ENCODE results near the gene S100A13. TPM values are rescaled to one million over a fixed set of nuclear protein-coding genes. Genes with fewer than 3 reads are reported as not detected.
"Not testable (repeated sequence)": the region's sequence is repeated elsewhere in the genome, so short reads cannot be mapped to it uniquely, and the experiment has no call there.

The S100A13 gene
- polyA plus RNA-seq, 4 donors = 139 to 170 (median 156) TPM

- not testable (repeated sequence) for DNase-seq (ENCODE audit: low read depth in 4 of 4, low spot score in 3 of 4)
These were observed 51.8 kb downstream of the S100A13 start for GRCh38 chr1:153575497-153575896.

- not testable (repeated sequence) for DNase-seq (ENCODE audit: low read depth in 4 of 4, low spot score in 3 of 4)
These were observed 52.2 kb downstream of the S100A13 start for GRCh38 chr1:153575081-153575491.

- DNase-seq (ENCODE audit: low read depth in 4 of 4, low spot score in 3 of 4) = no peak
These were observed 54.0 kb downstream of the S100A13 start for GRCh38 chr1:153573351-153573750.

GRCh38 chr1:153572569-153573015 is 54.7 kb downstream of the S100A13 start:
- no peak for DNase-seq (ENCODE audit: low read depth in 4 of 4, low spot score in 3 of 4)

- no peak for DNase-seq (ENCODE audit: low read depth in 4 of 4, low spot score in 3 of 4)
These were observed 55.6 kb downstream of the S100A13 start for GRCh38 chr1:153571706-153572105.

- DNase-seq (ENCODE audit: low read depth in 4 of 4, low spot score in 3 of 4) = no peak
These were observed 56.4 kb downstream of the S100A13 start for GRCh38 chr1:153570874-153571273.

DNA sequence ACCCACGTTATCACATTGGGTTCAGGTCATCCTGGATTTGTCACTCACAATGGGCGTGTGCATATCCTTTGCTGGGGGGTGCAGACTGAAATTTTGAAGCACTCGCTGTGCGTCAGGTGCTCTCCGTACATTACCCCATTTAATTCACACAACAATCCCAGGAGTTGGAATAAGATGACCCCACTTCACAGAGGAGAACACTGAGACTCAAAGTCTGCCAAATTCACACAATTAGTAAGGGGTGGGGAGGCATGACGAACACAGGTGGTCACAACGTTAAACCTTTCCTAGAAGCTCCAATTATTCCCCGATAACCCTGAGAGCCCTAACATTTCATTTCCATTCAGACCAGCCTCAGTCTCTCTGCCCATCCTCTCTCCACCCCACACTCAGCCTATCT is 57.8 kb downstream of the S100A13 start:
- DNase-seq (ENCODE audit: low read depth in 4 of 4, low spot score in 3 of 4) = no peak

Other genes with a start within 250 kb of the S100A13 start
- 10 to 100 TPM in 2 of 4 donors, 1 to 10 TPM in 2; 4.5 to 15.2 (median 10.9) TPM for gene S100A8, start 236.4 kb downstream of the S100A13 start, polyA plus RNA-seq (ENCODE audit: insufficient read length in 4 of 4)
- not detected for gene S100A7A, start 211.0 kb downstream of the S100A13 start, polyA plus RNA-seq (ENCODE audit: insufficient read length in 4 of 4)
- gene S100A7, start 166.9 kb downstream of the S100A13 start, polyA plus RNA-seq (ENCODE audit: insufficient read length in 4 of 4) = under 1 TPM in 3 of 4 donors, not detected in 1; 0.21 to 0.96 (median 0.67) TPM
- 100 to 1,000 TPM; 168 to 309 (median 231) TPM for gene S100A6, start 91.5 kb downstream of the S100A13 start, polyA plus RNA-seq (ENCODE audit: insufficient read length in 4 of 4)
- 1 to 10 TPM in 1 of 4 donors, under 1 TPM in 3; 0.70 to 1.1 (median 0.89) TPM for gene S100A5, start 86.6 kb downstream of the S100A13 start, polyA plus RNA-seq (ENCODE audit: insufficient read length in 4 of 4)
- gene S100A4, start 81.7 kb downstream of the S100A13 start, polyA plus RNA-seq (ENCODE audit: insufficient read length in 4 of 4) = 10 to 100 TPM; 31.2 to 62.0 (median 37.8) TPM
- under 1 TPM in 3 of 4 donors, not detected in 1; 0.24 to 0.41 (median 0.35) TPM for gene S100A3, start 78.2 kb downstream of the S100A13 start, polyA plus RNA-seq (ENCODE audit: insufficient read length in 4 of 4)
- gene S100A2, start 61.7 kb downstream of the S100A13 start, polyA plus RNA-seq (ENCODE audit: insufficient read length in 4 of 4) = 10 to 100 TPM in 1 of 4 donors, 1 to 10 TPM in 3; 6.2 to 11.8 (median 8.0) TPM
- gene S100A16, start 14.4 kb downstream of the S100A13 start, polyA plus RNA-seq (ENCODE audit: insufficient read length in 4 of 4) = 100 to 1,000 TPM; 108 to 130 (median 113) TPM
- 10 to 100 TPM; 17.8 to 28.6 (median 20.7) TPM for gene S100A14, start 11.2 kb downstream of the S100A13 start, polyA plus RNA-seq (ENCODE audit: insufficient read length in 4 of 4)
- 10 to 100 TPM; 17.8 to 33.4 (median 23.5) TPM for gene S100A1, start 929 bp upstream of the S100A13 start, polyA plus RNA-seq (ENCODE audit: insufficient read length in 4 of 4)
- gene CHTOP, start 6.6 kb upstream of the S100A13 start, polyA plus RNA-seq (ENCODE audit: insufficient read length in 4 of 4) = 100 to 1,000 TPM; 124 to 131 (median 127) TPM
- gene SNAPIN, start 31.2 kb upstream of the S100A13 start, polyA plus RNA-seq (ENCODE audit: insufficient read length in 4 of 4) = 10 to 100 TPM; 57.4 to 60.9 (median 58.7) TPM
- 100 to 1,000 TPM; 274 to 311 (median 287) TPM for gene ILF2, start 43.5 kb upstream of the S100A13 start, polyA plus RNA-seq (ENCODE audit: insufficient read length in 4 of 4)
- gene NPR1, start 51.2 kb upstream of the S100A13 start, polyA plus RNA-seq (ENCODE audit: insufficient read length in 4 of 4) = 10 to 100 TPM; 64.8 to 82.3 (median 72.5) TPM
- gene INTS3, start 100.5 kb upstream of the S100A13 start, polyA plus RNA-seq (ENCODE audit: insufficient read length in 4 of 4) = 100 to 1,000 TPM in 2 of 4 donors, 10 to 100 TPM in 2; 89.5 to 122 (median 97.7) TPM
- 10 to 100 TPM; 34.0 to 44.8 (median 37.3) TPM for gene SLC27A3, start 147.9 kb upstream of the S100A13 start, polyA plus RNA-seq (ENCODE audit: insufficient read length in 4 of 4)